ENCODE data around the gene LRRK1.

DNA sequence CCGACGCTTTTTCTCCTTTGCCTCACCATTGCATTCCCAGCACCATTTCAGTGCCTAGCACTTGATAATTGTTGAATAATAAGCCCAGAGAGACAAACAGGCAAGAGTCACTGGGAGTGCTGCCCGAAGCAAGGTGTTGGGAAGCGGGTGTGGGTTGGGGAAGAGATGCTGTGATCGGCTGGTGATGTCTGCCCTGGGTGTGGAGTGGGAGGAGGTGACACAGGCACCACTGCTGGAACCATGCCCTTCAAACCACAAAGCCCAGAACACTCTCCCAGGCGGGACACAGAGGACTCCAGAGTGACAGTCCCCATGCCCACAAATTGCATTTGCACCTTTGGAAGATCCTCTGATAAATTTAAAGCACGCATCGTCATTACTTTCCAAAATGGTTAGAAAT is 184.4 kb downstream of the LRRK1 start:
- no peak for TF ChIP-seq POLR2AphosphoS5 (IDR thresholded peaks at IDR 0.05; ENCODE audit: low read depth, low read length)
- no peak for TF ChIP-seq POLR2A (IDR thresholded peaks at IDR 0.05; ENCODE audit: low read depth, low read length)
